Heart left ventricle (tissue), 13 donors: ENCODE results near the gene TTC34.

Experiments
- CTCF ChIP-seq, 12 donors: fragments of 200-600 bp; sonication (generic) in 4 of 12; IDR thresholded peaks; one replicate each; pipeline versions ENCODE4 v1.5.0 to v1.8.0; 2018 to 2022; ENCODE audit warnings: antibody characterized with exemption in 12 of 12, mild to moderate bottlenecking in 5 of 12
- POLR2A ChIP-seq, 2 donors: fragments of 450-650 bp; IDR thresholded peaks; one replicate each; pipeline ENCODE4 v1.6.1; 2017; ENCODE audit warnings: antibody characterized with exemption in 2 of 2, mild to moderate bottlenecking in 2 of 2, moderate library complexity in 2 of 2
- donor health status: ischemic (EF 13 %, LVEDD 7.1; RV severe dilation, severe dysfunction).
- donor health status: DM: no; HTN: yes; CAD: no.
- donor health status: DM: no; HTN: no; CAD: no.
- donor health status: ischemic (EF 25% LVEDD 6.9; RV normal size, moderate dysfunction).
- donor health status: ischemic (EF 25% LVEDD 5.7; RV mildly dilated, moderate dysfunction).
- donor health status: ischemic (EF 35%, LVEDD 5.7; RV mildly dilated, moderate dysfunction).
- donor health status: nonischemic (EF 11% LVEDD 7.7; RV severe dilation, severe dysfunction).
- donor health status: DM: yes; HTN: yes; CAD: no.
- donor health status: PGD.
- donor health status: ischemic (EF 29% LVEDD 5.4; RV normal size, mild dysfunction).
- donor health status: nonischemic (EF 23%, LVEDD 6.1; RV moderate dilation, normal function).

GRCh38 chr1:2801046-2801445, 447 bp downstream of the TTC34 start:
- TF ChIP-seq CTCF (IDR thresholded peaks at IDR 0.05) (no peak), POLR2A (IDR thresholded peaks at IDR 0.05) (no peak)
